RWPE1 (cell line): ENCODE results near the gene TTC12.
"Not testable (repeated sequence)": the region's sequence is repeated elsewhere in the genome, so short reads cannot be mapped to it uniquely, and the experiment has no call there.

Source experiments
- CTCF ChIA-PET: fragments of 350-600 bp; sonication (Branson Sonifier 250); formaldehyde crosslinking; extraction: SDS; loops from one replicate; lab custom pipeline; 2021; lab: Yijun Ruan, JAX
- POLR2A ChIA-PET: fragments of 400-600 bp; formaldehyde crosslinking; extraction: SDS; loops from one replicate; lab custom pipeline; 2020; ENCODE audit warnings: antibody characterized with exemption; ENCODE audit not compliant: low non-redundant PET; lab: Yijun Ruan, JAX
- DNase-seq: peaks from one replicate; pipeline ENCODE4 v3.0.0; 2012; ENCODE audit warnings: low spot score
- H3K27ac ChIP-seq: fragments of 450-650 bp; 2 replicates; pipeline ENCODE4 v1.5.1; 2017
- CTCF ChIP-seq: fragments of 450-650 bp; conservative IDR thresholded peaks from 2 replicates; pipeline ENCODE4 v1.5.1; 2017; ENCODE audit warnings: low read depth, mild to moderate bottlenecking

TTC12 gene

GRCh38 chr11:113289431-113290187, 24.8 kb upstream of the TTC12 start:
- ChIA-PET POLR2A (no interaction called here), CTCF (interaction anchor here (0.5 to 2.0 kb wide), 42 partner anchors 15 to 1578 kb away, joined by 3 to 33 read pairs (median 3); no protein-coding TSS in a partner anchor)
- DNase-seq: peak; percentile 80
- TF ChIP-seq CTCF: peak; percentile 88
- H3K27ac ChIP-seq: no peak overlapping the region

- ChIA-PET CTCF (no interaction called here), POLR2A (no interaction called here)
- TF ChIP-seq CTCF: no peak
- H3K27ac ChIP-seq: no peak overlapping the region
- no peak for DNase-seq
These were observed 20.4 kb upstream of the TTC12 start for GRCh38 chr11:113293936-113294335.

GRCh38 chr11:113295993-113296392, 18.4 kb upstream of the TTC12 start:
- POLR2A ChIA-PET: no interaction called here
- CTCF ChIA-PET: no interaction called here
- TF ChIP-seq CTCF: no peak
- no peak overlapping the region for H3K27ac ChIP-seq
- DNase-seq: no peak

- POLR2A ChIA-PET: no interaction called here
These were observed 17.8 kb upstream of the TTC12 start for GRCh38 chr11:113296447-113297205.

GRCh38 chr11:113298496-113298895, 15.9 kb upstream of the TTC12 start:
- CTCF ChIA-PET, POLR2A ChIA-PET: not testable (repeated sequence)

More at GRCh38 chr11:113296447-113297205, 17.8 kb upstream of the TTC12 start:
- DNase-seq: no peak
- no peak for TF ChIP-seq CTCF
- H3K27ac ChIP-seq: no peak overlapping the region
- CTCF ChIA-PET: no interaction called here

GRCh38 chr11:113304916-113305315, 9.5 kb upstream of the TTC12 start:
- CTCF ChIA-PET: interaction anchor here (0.5 to 1.4 kb wide), 8 partner anchors 60 to 1142 kb away, joined by 3 to 8 read pairs (median 4); no protein-coding TSS in a partner anchor
- POLR2A ChIA-PET: no interaction called here
- DNase-seq: no peak
- H3K27ac ChIP-seq: no peak overlapping the region
- TF ChIP-seq CTCF: no peak

More at GRCh38 chr11:113298496-113298895, 15.9 kb upstream of the TTC12 start:
- not testable (repeated sequence) for DNase-seq, H3K27ac ChIP-seq
